H1 (cell line): ENCODE results near the gene DMBX1. TPM values are rescaled to one million over a fixed set of nuclear protein-coding genes. Genes with fewer than 3 reads are reported as not detected.

Experiments
- BACH1 ChIP-seq: IDR thresholded peaks from 2 replicates; pipeline ENCODE4 v1.6.1; 2012; ENCODE audit warnings: low read length, improper control_type of control experiment
- CREB1 ChIP-seq: IDR thresholded peaks from 2 replicates; pipeline ENCODE4 v1.6.1; 2012; ENCODE audit warnings: inconsistent platforms
- EZH2 ChIP-seq: fragments of 200-600 bp; sonication (generic); IDR thresholded peaks from 2 replicates; pipeline ENCODE4 v1.7.1; 2012; ENCODE audit warnings: low read depth, mild to moderate bottlenecking, moderate library complexity, low read length, inconsistent platforms; ENCODE audit not compliant: severe bottlenecking
- GABPA ChIP-seq: IDR thresholded peaks from 2 replicates; pipeline ENCODE4 v1.6.1; 2011; ENCODE audit warnings: mild to moderate bottlenecking, low read length, moderate library complexity, borderline replicate concordance; ENCODE audit not compliant: insufficient read depth
- PHF8 ChIP-seq: fragments of 200-600 bp; sonication (generic); conservative IDR thresholded peaks from 2 replicates; pipeline ENCODE4 v1.7.1; 2012; ENCODE audit warnings: low read depth, mild to moderate bottlenecking, inconsistent platforms, low read length, moderate library complexity
- POLR2A ChIP-seq, 2 experiments: IDR thresholded peaks; 1 replicate in 1 of 2; 2 replicates in 1 of 2; pipeline ENCODE4 v1.6.1; 2011; ENCODE audit warnings: low read depth in 2 of 2, low read length in 2 of 2, mild to moderate bottlenecking in 2 of 2; ENCODE audit errors: control extremely low read depth in 1 of 2
- RNF2 ChIP-seq: fragments of 200-900, 300-1000 bp; sonication (generic); IDR thresholded peaks from 2 replicates; pipeline ENCODE4 v1.7.1; 2016; ENCODE audit warnings: borderline replicate concordance, low read depth, mild to moderate bottlenecking, antibody characterized with exemption, low read length; ENCODE audit not compliant: poor library complexity, severe bottlenecking; ENCODE audit errors: missing control alignments
- RXRA ChIP-seq: IDR thresholded peaks from 2 replicates; pipeline ENCODE4 v1.6.1; 2011; ENCODE audit warnings: low read depth, mild to moderate bottlenecking, low read length, moderate library complexity; ENCODE audit not compliant: insufficient read depth
- SP2 ChIP-seq: IDR thresholded peaks from 2 replicates; pipeline ENCODE4 v1.6.1; 2012; ENCODE audit warnings: mild to moderate bottlenecking, low read length, inconsistent platforms
- ZNF274 ChIP-seq: IDR thresholded peaks from 2 replicates; pipeline ENCODE4 v1.7.0; 2012; ENCODE audit warnings: low read length, borderline replicate concordance; ENCODE audit errors: extremely low read depth
- polyA plus RNA-seq, 7 experiments: library from polyadenylated mRNA; depleted of rRNA in 3 of 7; stranded (reverse) in 5 of 7; unstranded in 2 of 7; fragments of >200 nt in 5 of 7; fragments of 200-250 nt in 2 of 7; gene quantifications; 1 replicate in 5 of 7; 2 replicates in 1 of 7; 4 replicates in 1 of 7; pipeline versions ENCODE4 v1.2.1 to v1.2.3, GENCODE V29; 2011 to 2013; ENCODE audit warnings: missing spikeins in 2 of 7, mixed read lengths in 2 of 7
- total RNA-seq: library from RNA; stranded (reverse); fragmentation: NEBNext Ultra II Directional; extraction: Animal tissue kit (Norgen Biotek cat#: 25700); gene quantifications from 2 replicates; pipeline ENCODE4 v1.2.1, GENCODE V29; 2021

DMBX1 gene
- total and polyA plus RNA-seq, 2 of the 8 experiments (the other 6 are each of a cell fraction or from before 2014, with no cell fraction given), result 0.23 to 0.30 TPM

DNA sequence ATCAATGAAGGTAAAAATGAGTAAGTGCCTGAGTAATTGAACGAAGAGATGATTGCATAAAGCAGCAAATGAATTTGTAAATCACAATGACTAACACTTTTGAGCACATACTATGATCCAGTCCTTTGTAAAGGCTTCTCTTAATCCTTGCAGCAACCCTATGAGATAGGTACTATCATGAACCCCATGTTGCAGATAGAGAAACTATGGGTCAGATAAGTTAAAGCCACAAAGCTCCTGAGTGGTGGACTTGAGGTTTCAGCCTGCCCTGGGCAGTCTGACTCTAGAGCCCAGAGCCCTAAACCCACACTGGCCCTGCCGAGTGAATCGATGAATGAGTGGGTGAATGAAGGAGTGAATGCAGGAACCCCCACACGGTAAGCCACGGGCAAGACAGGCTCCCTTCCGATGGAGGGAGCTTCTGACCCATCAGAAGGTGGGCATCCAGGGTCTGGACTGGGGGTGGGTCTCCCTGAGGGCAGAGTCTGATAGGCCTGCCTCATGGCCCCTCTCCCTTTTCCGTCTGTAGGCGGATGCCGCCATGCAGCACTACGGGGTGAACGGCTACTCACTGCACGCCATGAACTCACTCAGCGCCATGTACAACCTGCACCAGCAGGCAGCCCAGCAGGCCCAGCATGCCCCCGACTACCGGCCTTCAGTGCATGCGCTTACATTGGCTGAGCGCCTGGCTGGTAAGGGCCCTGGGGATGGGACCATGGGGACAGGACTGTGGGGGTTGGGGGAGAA, 17.0 kb downstream of the DMBX1 start (continued):
- TF ChIP-seq ZNF274, result no peak
- no peak for TF ChIP-seq GABPA
- TF ChIP-seq POLR2A (IDR thresholded peaks at IDR 0.05; ENCODE audit: control extremely low read depth in 1 of 2, low read depth in 2 of 2, low read length in 2 of 2), result no peak
- TF ChIP-seq RXRA, result no peak
- TF ChIP-seq CREB1, result no peak
- TF ChIP-seq EZH2, result no peak
- no peak for TF ChIP-seq SP2
- TF ChIP-seq RNF2, result no peak
- no peak for TF ChIP-seq BACH1
- TF ChIP-seq PHF8, result no peak
